IPS-11a (cell line): ENCODE data around the gene GSN.

Source experiments
- H3K4me3 ChIP-seq: one replicate; pipeline ENCODE4 v1.5.1; 2013; ENCODE audit warnings: low read depth, low read length, control low read depth

The GSN gene

DNA sequence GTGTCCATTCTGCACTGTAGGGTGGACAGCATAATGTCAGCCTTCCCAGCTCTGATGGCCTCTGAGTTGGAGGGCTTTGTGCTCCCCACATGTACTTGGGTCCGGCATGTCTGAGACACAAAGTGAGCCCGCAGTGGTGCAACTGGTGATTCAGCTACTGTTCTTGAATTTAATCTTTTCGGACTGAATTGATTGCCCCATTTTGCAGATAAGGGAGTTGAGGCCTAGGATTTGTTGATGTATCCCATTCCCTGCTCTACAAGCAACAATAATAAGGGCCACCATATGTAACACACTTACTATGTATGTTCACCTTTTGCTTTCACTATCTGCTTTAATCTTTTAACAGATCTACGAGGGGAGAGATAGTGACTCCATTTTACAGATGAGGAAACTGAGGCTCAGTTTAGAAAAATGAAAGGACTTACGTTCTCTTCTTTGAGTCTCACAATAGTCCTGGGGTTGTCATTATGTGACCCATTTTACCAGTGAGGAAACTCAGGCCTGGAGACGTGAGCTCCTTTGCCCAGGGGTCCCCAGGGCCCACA, 4.5 kb downstream of the GSN start:
- H3K4me3 ChIP-seq: no peak overlapping the region

- no peak overlapping the region for H3K4me3 ChIP-seq
These were observed 5.3 kb downstream of the GSN start for GRCh38 chr9:121273064-121273775.

DNA sequence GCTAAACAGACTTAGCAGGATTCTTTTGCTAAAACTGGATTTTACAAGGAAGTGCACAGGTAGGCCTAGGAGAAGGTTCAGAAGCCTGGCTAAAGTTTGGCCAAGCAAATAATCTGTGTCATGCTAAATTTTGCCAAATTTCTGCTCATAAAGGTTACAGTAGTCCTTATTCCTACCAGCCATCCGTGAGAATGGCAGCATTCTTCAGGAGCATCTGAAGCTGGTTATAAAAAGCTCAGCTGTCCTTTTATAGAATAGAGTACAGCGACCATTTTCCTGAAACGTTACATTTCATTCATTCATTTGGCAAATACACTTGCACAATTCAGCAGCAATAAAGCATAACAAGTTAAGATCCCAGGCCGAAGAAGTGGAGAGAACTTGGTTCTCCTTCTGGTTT, 6.9 kb downstream of the GSN start:
- no peak overlapping the region for H3K4me3 ChIP-seq

DNA sequence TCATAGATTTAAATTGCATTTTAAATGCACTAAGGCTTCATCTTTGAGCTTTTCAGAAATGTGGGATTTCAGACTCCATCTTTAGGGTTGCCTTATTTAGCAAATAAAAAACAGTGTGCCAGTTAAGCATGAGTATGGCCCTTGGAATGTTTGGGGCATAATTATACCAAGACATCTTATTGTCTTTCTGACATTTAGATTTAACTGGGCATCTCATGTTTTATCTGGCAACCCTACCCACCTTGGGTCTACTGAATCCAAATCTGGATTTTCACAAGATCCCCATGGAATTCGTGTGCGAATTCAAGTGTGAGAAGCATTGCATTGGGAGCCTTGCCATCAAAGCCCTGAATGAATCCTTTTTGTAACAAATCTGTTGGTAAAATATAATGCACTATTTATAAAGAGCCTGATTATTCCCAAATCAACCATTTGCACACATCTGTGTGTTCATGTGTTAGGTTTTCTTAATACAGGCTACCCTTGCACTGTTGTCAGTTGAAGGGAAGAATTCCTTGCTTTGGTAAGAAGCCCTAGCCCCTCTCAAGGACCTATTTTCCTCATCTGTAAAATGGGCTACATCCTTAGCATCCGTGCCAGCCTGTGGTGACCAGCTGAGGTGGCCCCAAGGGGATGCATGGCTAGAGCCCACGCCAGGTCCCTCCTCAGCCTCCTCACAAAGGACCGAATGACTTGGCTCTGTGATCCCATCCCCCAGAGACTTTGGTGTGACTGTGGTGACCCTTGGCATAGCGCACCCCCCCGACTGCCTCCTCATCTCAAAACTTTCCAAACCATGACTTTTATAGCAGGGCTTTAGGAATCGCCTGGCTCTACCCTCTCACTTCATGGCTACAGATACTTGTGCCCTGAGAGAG, 8.1 kb downstream of the GSN start:
- no peak overlapping the region for H3K4me3 ChIP-seq

GRCh38 chr9:121277026-121277425, 9.1 kb downstream of the GSN start:
- H3K4me3 ChIP-seq: no peak overlapping the region

DNA sequence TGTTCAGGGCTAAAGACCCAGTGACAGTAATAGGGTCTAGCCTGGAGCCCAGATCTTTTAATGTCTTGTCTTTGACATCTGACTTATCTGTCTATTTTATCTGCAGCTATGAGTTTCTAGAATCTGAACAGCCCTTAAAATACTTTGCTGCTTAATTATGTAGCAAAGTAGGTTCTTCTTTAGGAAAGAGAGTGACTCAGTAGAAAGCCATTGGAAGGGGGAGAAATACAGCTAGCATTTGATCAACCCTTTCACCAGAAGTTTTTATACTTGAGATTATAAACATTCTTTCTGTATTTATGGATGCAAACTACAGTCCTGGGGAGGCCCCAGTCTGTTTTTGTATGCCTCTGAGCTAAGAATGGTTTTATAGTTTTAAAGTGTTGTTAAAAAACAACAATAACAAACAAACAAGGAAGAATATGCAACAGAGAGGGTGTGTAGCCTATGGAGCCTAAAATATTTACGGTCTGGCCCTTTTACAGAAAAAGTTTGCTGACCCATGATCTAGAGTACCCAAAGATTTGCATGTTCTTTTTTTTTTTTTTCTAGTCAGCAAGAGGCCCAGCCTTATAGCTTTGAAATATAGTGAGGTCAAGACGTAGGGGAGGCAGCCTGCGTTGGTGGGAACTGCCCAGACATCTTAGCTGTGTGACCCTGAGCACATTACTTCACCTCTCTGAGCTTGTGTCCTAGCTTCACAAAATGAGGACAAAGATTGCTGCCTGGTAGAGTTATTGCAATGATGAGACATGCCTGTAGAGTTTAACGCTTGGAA, 9.7 kb downstream of the GSN start:
- no peak overlapping the region for H3K4me3 ChIP-seq

GRCh38 chr9:121278477-121279261, 10.7 kb downstream of the GSN start:
- H3K4me3 ChIP-seq: no peak overlapping the region

- no peak overlapping the region for H3K4me3 ChIP-seq
These were observed 11.9 kb downstream of the GSN start for GRCh38 chr9:121279776-121280388.

GRCh38 chr9:121280715-121281613, 13.0 kb downstream of the GSN start:
- H3K4me3 ChIP-seq: no peak overlapping the region

GRCh38 chr9:121281614-121282276, 13.8 kb downstream of the GSN start:
- H3K4me3 ChIP-seq: no peak overlapping the region

- H3K4me3 ChIP-seq: no peak overlapping the region
These were observed 14.5 kb downstream of the GSN start for GRCh38 chr9:121282277-121283079.

DNA sequence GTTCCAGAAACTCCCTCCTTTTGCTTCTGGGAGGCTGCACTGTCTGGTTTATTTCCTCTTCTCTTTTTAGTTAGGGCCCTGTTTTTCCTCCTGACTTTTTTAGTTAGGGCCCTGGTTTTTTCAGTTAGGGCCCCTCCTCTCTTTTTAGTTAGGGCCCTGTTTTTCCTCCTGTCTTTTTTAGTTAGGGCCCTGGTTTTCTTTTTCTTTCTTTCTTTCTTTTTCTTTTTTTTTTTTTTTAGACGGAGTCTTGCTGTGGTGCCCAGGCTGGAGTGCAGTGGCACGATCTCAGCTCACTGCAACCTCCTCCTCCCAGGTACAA, 15.1 kb downstream of the GSN start:
- no peak overlapping the region for H3K4me3 ChIP-seq

- H3K4me3 ChIP-seq: no peak overlapping the region
These were observed 16.1 kb downstream of the GSN start for GRCh38 chr9:121283856-121284732.

- no peak overlapping the region for H3K4me3 ChIP-seq
These were observed 16.9 kb downstream of the GSN start for GRCh38 chr9:121284733-121285451.

- H3K4me3 ChIP-seq: no peak overlapping the region
These were observed 18.1 kb downstream of the GSN start for GRCh38 chr9:121285835-121286687.

- no peak overlapping the region for H3K4me3 ChIP-seq
These were observed 18.7 kb downstream of the GSN start for GRCh38 chr9:121286688-121286972.
